Measurements from ENCODE around the gene TMEM252.

- TF ChIP-seq CTCF (IDR thresholded peaks at IDR 0.05) (no peak), POLR2A (IDR thresholded peaks at IDR 0.05) (no peak)
These were observed 35.1 kb upstream of the TMEM252 start for GRCh38 chr9:68575817-68576216.

Measured in right lobe of liver (tissue), 4 donors.